OCI-LY1 (cell line): ENCODE data around the gene ZBTB43.
"Not testable (repeated sequence)": the region's sequence is repeated elsewhere in the genome, so short reads cannot be mapped to it uniquely, and the experiment has no call there.

Experiments used
- H2AFZ ChIP-seq: fragments of 200-600 bp; sonication (generic), shearing (Covaris generic); 2 replicates; pipeline ENCODE4 v1.6.0; 2014; ENCODE audit warnings: antibody characterized with exemption, mild to moderate bottlenecking, low read length
- H3F3A ChIP-seq: fragments of 200-600 bp; sonication (generic), shearing (Covaris generic); 2 replicates; pipeline ENCODE4 v1.6.0; 2014; ENCODE audit warnings: mild to moderate bottlenecking, antibody characterized with exemption, low read length, moderate library complexity; ENCODE audit not compliant: insufficient read depth
- H3K27ac ChIP-seq: fragments of 200-600 bp; sonication (generic); 2 replicates; pipeline ENCODE4 v1.5.1; 2014; ENCODE audit warnings: low read length, mixed run types, mild to moderate bottlenecking, low read depth; ENCODE audit not compliant: poor library complexity, severe bottlenecking
- H3K27me3 ChIP-seq: fragments of 200-600 bp; sonication (generic); 2 replicates; pipeline ENCODE4 v1.6.0; 2014; ENCODE audit warnings: antibody characterized with exemption, mild to moderate bottlenecking, low read length, moderate library complexity; ENCODE audit not compliant: insufficient read depth
- H3K36me3 ChIP-seq: fragments of 200-600 bp; sonication (generic); 2 replicates; pipeline ENCODE4 v1.6.1; 2014; ENCODE audit warnings: mild to moderate bottlenecking, antibody characterized with exemption, low read length, moderate library complexity, mixed read lengths; ENCODE audit not compliant: insufficient read depth
- H3K4me1 ChIP-seq: fragments of 200-600 bp; sonication (generic); 2 replicates; pipeline ENCODE4 v1.5.1; 2014; ENCODE audit warnings: mild to moderate bottlenecking, low read length, moderate library complexity; ENCODE audit not compliant: insufficient read depth, severe bottlenecking
- H3K4me2 ChIP-seq: fragments of 200-600 bp; sonication (generic), shearing (Covaris generic); 2 replicates; pipeline ENCODE4 v1.6.1; 2014; ENCODE audit warnings: low read length
- H3K4me3 ChIP-seq: fragments of 200-600 bp; sonication (generic); 2 replicates; pipeline ENCODE4 v1.5.1; 2014; ENCODE audit warnings: low read length, low read depth, mild to moderate bottlenecking, mixed read lengths; ENCODE audit not compliant: poor library complexity, severe bottlenecking
- H3K79me2 ChIP-seq: fragments of 200-600 bp; shearing (Covaris generic); 2 replicates; pipeline ENCODE4 v1.6.1; 2016; ENCODE audit warnings: mixed run types, low read length, mixed read lengths; ENCODE audit not compliant: insufficient read depth
- H3K9ac ChIP-seq: fragments of 200-600 bp; sonication (generic), shearing (Covaris generic); 2 replicates; pipeline ENCODE4 v1.6.1; 2014; ENCODE audit warnings: mild to moderate bottlenecking, low read length, mixed read lengths
- H3K9me2 ChIP-seq: fragments of 200-600 bp; sonication (generic), shearing (Covaris generic); 2 replicates; pipeline ENCODE4 v1.6.1; 2014; ENCODE audit warnings: low read depth, mild to moderate bottlenecking, low read length, mixed read lengths
- H3K9me3 ChIP-seq: fragments of 200-600 bp; shearing (Covaris generic); 2 replicates; pipeline ENCODE4 v1.6.1; 2014; ENCODE audit warnings: low read length, mixed read lengths
- H4K20me1 ChIP-seq: fragments of 200-600 bp; sonication (generic), shearing (Covaris generic); 2 replicates; pipeline ENCODE4 v1.6.0; 2016; ENCODE audit warnings: mild to moderate bottlenecking, low read length; ENCODE audit not compliant: insufficient read depth
- CTCF ChIP-seq: fragments of 200-600 bp; sonication (generic), shearing (Covaris generic); IDR thresholded peaks from 2 replicates; pipeline ENCODE4 v1.5.1; 2017; ENCODE audit warnings: mild to moderate bottlenecking, antibody characterized with exemption, low read length, moderate library complexity, mixed read lengths
- EZH2 ChIP-seq: fragments of 200-600 bp; sonication (generic), shearing (Covaris generic); IDR thresholded peaks from 2 replicates; pipeline ENCODE4 v1.8.0; 2017; ENCODE audit warnings: borderline replicate concordance, mixed run types, mild to moderate bottlenecking, antibody characterized with exemption, low read length, moderate library complexity, mixed read lengths

The ZBTB43 gene

GRCh38 chr9:126782053-126782388 is 22.8 kb upstream of the ZBTB43 start:
- no peak for TF ChIP-seq EZH2
- no peak for TF ChIP-seq CTCF
- Histone ChIP-seq H3K9ac (no peak overlapping the region), H3F3A (no peaks in the 10 kb centered on the region), H3K36me3 (no peaks in the 10 kb centered on the region), H3K27me3 (peaks cover 10% of the 10 kb centered on the region; the same call in 1 of the 2 replicates), H3K27ac (no peak overlapping the region), H4K20me1 (no peaks in the 10 kb centered on the region), H3K4me3 (no peak overlapping the region), H2AFZ (no peak overlapping the region), H3K9me2 (no peaks in the 10 kb centered on the region), H3K4me1 (no peaks in the 10 kb centered on the region), H3K4me2 (no peak overlapping the region), H3K9me3 (no peaks in the 10 kb centered on the region), H3K79me2 (no peaks in the 10 kb centered on the region)

DNA sequence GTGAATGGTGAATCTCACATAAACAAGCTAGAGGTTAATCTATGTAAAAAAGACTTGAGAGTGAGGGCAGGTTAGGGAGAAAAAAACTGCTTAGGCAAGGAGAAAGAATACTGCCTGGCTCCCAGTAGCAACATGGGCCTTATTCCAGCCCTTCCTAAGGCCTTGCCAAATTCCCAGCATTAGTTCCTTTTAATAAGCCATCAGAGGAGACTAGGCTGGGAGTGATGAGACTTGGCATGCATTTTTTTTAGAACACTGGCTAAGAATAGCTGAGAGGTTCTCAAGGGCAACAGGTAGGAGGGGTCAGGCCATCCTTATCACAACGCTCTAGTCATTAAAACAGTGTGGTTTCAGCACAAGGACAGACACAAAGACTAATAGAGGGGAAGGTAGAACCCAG is 20.9 kb upstream of the ZBTB43 start:
- no peaks in the 10 kb centered on the region for H3K9me2 ChIP-seq
- H3K4me2 ChIP-seq: no peak overlapping the region
- no peak overlapping the region for H3K4me3 ChIP-seq
- no peaks in the 10 kb centered on the region for H3K4me1 ChIP-seq
- H3F3A ChIP-seq: no peaks in the 10 kb centered on the region
- no peak overlapping the region for H3K27ac ChIP-seq
- no peak for TF ChIP-seq CTCF
- TF ChIP-seq EZH2: no peak
- H3K9ac ChIP-seq: no peak overlapping the region
- no peaks in the 10 kb centered on the region for H4K20me1 ChIP-seq
- no peaks in the 10 kb centered on the region for H3K9me3 ChIP-seq
- H3K36me3 ChIP-seq: no peaks in the 10 kb centered on the region
- no peaks in the 10 kb centered on the region for H3K79me2 ChIP-seq
- H3K27me3 ChIP-seq: peaks cover 10% of the 10 kb centered on the region; the same call in 1 of the 2 replicates
- no peak overlapping the region for H2AFZ ChIP-seq

GRCh38 chr9:126784401-126784800 is 20.4 kb upstream of the ZBTB43 start:
- Histone ChIP-seq H3K79me2 (no peaks in the 10 kb centered on the region), H3K4me2 (no peak overlapping the region), H3K36me3 (no peaks in the 10 kb centered on the region), H3K4me1 (no peaks in the 10 kb centered on the region), H3K9me2 (no peaks in the 10 kb centered on the region), H3K27me3 (peaks cover 10% of the 10 kb centered on the region; the same call in 1 of the 2 replicates), H3K27ac (no peak overlapping the region), H4K20me1 (no peaks in the 10 kb centered on the region), H3K4me3 (no peak overlapping the region), H3K9me3 (no peaks in the 10 kb centered on the region), H3K9ac (no peak overlapping the region), H3F3A (no peaks in the 10 kb centered on the region), H2AFZ (no peak overlapping the region)
- TF ChIP-seq CTCF (no peak), EZH2 (no peak)

DNA sequence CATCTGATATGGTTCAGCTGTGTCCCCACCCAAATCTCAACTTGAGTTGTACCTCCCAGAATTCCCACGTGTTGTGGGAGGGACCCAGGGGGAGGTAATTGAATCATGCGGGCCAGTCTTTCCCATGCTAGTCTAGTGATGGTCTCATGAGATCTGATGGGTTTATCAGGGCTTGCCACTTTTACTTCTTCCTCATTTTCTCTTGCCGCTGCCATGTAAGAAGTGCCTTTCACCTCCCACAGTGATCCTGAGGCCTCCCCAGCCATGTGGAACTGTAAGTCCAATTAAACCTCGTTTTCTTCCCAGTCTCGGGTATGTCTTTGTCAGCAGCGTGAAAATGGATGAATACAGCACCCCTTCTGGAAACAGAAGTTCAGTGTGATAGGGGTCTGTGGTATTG is 20.0 kb upstream of the ZBTB43 start:
- H3K36me3 ChIP-seq, H3K4me1 ChIP-seq, H3K4me2 ChIP-seq, H3K4me3 ChIP-seq, H3K27ac ChIP-seq, H3K9me2 ChIP-seq, H4K20me1 ChIP-seq, H3K9me3 ChIP-seq, H3K79me2 ChIP-seq, H2AFZ ChIP-seq, H3K9ac ChIP-seq, H3F3A ChIP-seq: not testable (repeated sequence)
- peaks cover 12% of the 10 kb centered on the region for H3K27me3 ChIP-seq
